OCI-LY3 (cell line): ENCODE data around the gene ZBTB48.

Experiments
- CTCF ChIP-seq: fragments of 200-600, 300-600 bp; sonication (generic); IDR thresholded peaks from 2 replicates; pipeline ENCODE4 v1.5.1; 2014; ENCODE audit warnings: antibody characterized with exemption, low read length, low read depth
- EZH2phosphoT487 ChIP-seq: fragments of 200-600 bp; shearing (Covaris generic); IDR thresholded peaks from 2 replicates; pipeline ENCODE4 v1.6.1; 2018; ENCODE audit warnings: antibody characterized with exemption, mixed run types, low read depth

GRCh38 chr1:6579374-6580118 is at the start of gene ZBTB48:
- no peak for TF ChIP-seq CTCF
- no peak for TF ChIP-seq EZH2phosphoT487
